ENCODE data around the gene PDE1A.

The PDE1A gene

GRCh38 chr2:182267971-182268370 lies 158.9 kb downstream of the PDE1A start:
- no peak for DNase-seq (ENCODE audit: low spot score)

GRCh38 chr2:182266909-182267308 lies 159.9 kb downstream of the PDE1A start:
- DNase-seq (ENCODE audit: low spot score), result no peak

GRCh38 chr2:182265718-182266117 lies 161.1 kb downstream of the PDE1A start:
- no peak for DNase-seq (ENCODE audit: low spot score)

- no peak for DNase-seq (ENCODE audit: low spot score)
Observed at GRCh38 chr2:182261860-182262387, 164.9 kb downstream of the PDE1A start.

- DNase-seq (ENCODE audit: low spot score), result peak; percentile 10
Observed at GRCh38 chr2:182259629-182260150, 167.1 kb downstream of the PDE1A start.

- no peak for DNase-seq (ENCODE audit: low spot score)
Observed at GRCh38 chr2:182252534-182252933, 174.3 kb downstream of the PDE1A start.

- DNase-seq (ENCODE audit: low spot score), result no peak
Observed at GRCh38 chr2:182248898-182249297, 177.9 kb downstream of the PDE1A start.

- DNase-seq (ENCODE audit: low spot score), result no peak
Observed at GRCh38 chr2:182248362-182248761, 178.5 kb downstream of the PDE1A start.

GRCh38 chr2:182247831-182248230 lies 179.0 kb downstream of the PDE1A start:
- no peak for DNase-seq (ENCODE audit: low spot score)

- no peak for DNase-seq (ENCODE audit: low spot score)
Observed at GRCh38 chr2:182245963-182246362, 180.9 kb downstream of the PDE1A start.

- no peak for DNase-seq (ENCODE audit: low spot score)
Observed at GRCh38 chr2:182242609-182243008, 184.2 kb downstream of the PDE1A start.

- DNase-seq (ENCODE audit: low spot score), result no peak
Observed at GRCh38 chr2:182241936-182242335, 184.9 kb downstream of the PDE1A start.

GRCh38 chr2:182240862-182241371 lies 185.9 kb downstream of the PDE1A start:
- DNase-seq (ENCODE audit: low spot score), result no peak

- DNase-seq (ENCODE audit: low spot score), result no peak
Observed at GRCh38 chr2:182230561-182230960, 196.3 kb downstream of the PDE1A start.

GRCh38 chr2:182229297-182229696 lies 197.5 kb downstream of the PDE1A start:
- peak; percentile 13 for DNase-seq (ENCODE audit: low spot score)

GRCh38 chr2:182228741-182229140 lies 198.1 kb downstream of the PDE1A start:
- peak; percentile 13 for DNase-seq (ENCODE audit: low spot score)

- no peak for DNase-seq (ENCODE audit: low spot score)
Observed at GRCh38 chr2:182228073-182228473, 198.8 kb downstream of the PDE1A start.

GRCh38 chr2:182226807-182227206 lies 200.0 kb downstream of the PDE1A start:
- no peak for DNase-seq (ENCODE audit: low spot score)

- no peak for DNase-seq (ENCODE audit: low spot score)
Observed at GRCh38 chr2:182224669-182225068, 202.2 kb downstream of the PDE1A start.

GRCh38 chr2:182220998-182221397 lies 205.8 kb downstream of the PDE1A start:
- DNase-seq (ENCODE audit: low spot score), result no peak

GRCh38 chr2:182220335-182220734 lies 206.5 kb downstream of the PDE1A start:
- no peak for DNase-seq (ENCODE audit: low spot score)

GRCh38 chr2:182210669-182211068 lies 216.2 kb downstream of the PDE1A start:
- DNase-seq (ENCODE audit: low spot score), result no peak

- DNase-seq (ENCODE audit: low spot score), result no peak
Observed at GRCh38 chr2:182208421-182208820, 218.4 kb downstream of the PDE1A start.

GRCh38 chr2:182207049-182207746 lies 219.6 kb downstream of the PDE1A start:
- no peak for DNase-seq (ENCODE audit: low spot score)

All from GM03348 (cell line).